Gastrocnemius medialis (tissue), 4 donors: Measurements from ENCODE around the gene PPP2R2C.

Experiments used
- CTCF ChIP-seq, 5 experiments: fragments of 450-650 bp in 3 of 5; fragments of 200-600 bp in 2 of 5; sonication (generic) in 2 of 5; IDR thresholded peaks in 4 of 5; conservative IDR thresholded peaks in 1 of 5; 1 replicate in 4 of 5; 2 replicates in 1 of 5; pipeline ENCODE4 v1.5.1; 2016 to 2019; ENCODE audit warnings: antibody characterized with exemption in 5 of 5, mild to moderate bottlenecking in 3 of 5, moderate library complexity in 3 of 5
- POLR2A ChIP-seq, 2 donors: fragments of 450-650 bp; IDR thresholded peaks; one replicate each; pipeline ENCODE4 v1.6.1; 2017; ENCODE audit warnings: antibody characterized with exemption in 2 of 2, mild to moderate bottlenecking in 2 of 2, moderate library complexity in 2 of 2

GRCh38 chr4:6325788-6326290 lies 146.6 kb downstream of the PPP2R2C start:
- no peak for TF ChIP-seq POLR2A (IDR thresholded peaks at IDR 0.05)
- TF ChIP-seq CTCF (IDR thresholded peaks at IDR 0.05 in 4 of 5, conservative IDR thresholded peaks at IDR 0.05 in 1 of 5) = no peak
